Thoracic aorta (tissue), 2 donors: Measurements from ENCODE around the gene ZNF236. TPM values are rescaled to one million over a fixed set of nuclear protein-coding genes. Genes with fewer than 3 reads are reported as not detected.

Experiments
- ATAC-seq: fragments of 150-250 bp; one replicate; pipeline ENCODE4 v1.8.0; 2017; ENCODE audit warnings: low read depth; ENCODE audit not compliant: insufficient number of reproducible peaks, low FRiP score
- DNase-seq: peaks from one replicate; pipeline ENCODE4 v3.0.0-alpha.2; 2020; ENCODE audit warnings: low spot score
- H3K27ac ChIP-seq, 2 donors: fragments of 200-600 bp; sonication (generic); 1 replicate in 1 of 2; 2 replicates in 1 of 2; pipeline ENCODE4 v1.5.1; 2016; ENCODE audit warnings: mild to moderate bottlenecking in 2 of 2, moderate library complexity in 2 of 2
- H3K27me3 ChIP-seq: fragments of 200-600 bp; sonication (generic); replicated peaks from 2 replicates; pipeline ENCODE4 v1.6.0; 2016; ENCODE audit warnings: mild to moderate bottlenecking; ENCODE audit not compliant: insufficient read depth
- H3K36me3 ChIP-seq: fragments of 200-600 bp; sonication (generic); one replicate; pipeline ENCODE4 v1.5.1; 2016
- H3K4me1 ChIP-seq, 2 donors: fragments of 200-600 bp; sonication (generic); 1 replicate in 1 of 2; 2 replicates in 1 of 2; pipeline versions ENCODE4 v1.5.1 to v1.6.0; 2016; ENCODE audit warnings: low read depth in 2 of 2, mild to moderate bottlenecking in 1 of 2; ENCODE audit not compliant: control insufficient read depth in 1 of 2
- H3K4me3 ChIP-seq: fragments of 200-600 bp; sonication (generic); 2 replicates; pipeline ENCODE4 v1.5.1; 2016; ENCODE audit warnings: mild to moderate bottlenecking
- H3K9me3 ChIP-seq: fragments of 200-600 bp; sonication (generic); 2 replicates; pipeline ENCODE4 v1.5.1; 2016
- CTCF ChIP-seq: fragments of 200-600 bp; sonication (generic); IDR thresholded peaks from one replicate; pipeline ENCODE4 v1.5.1; 2019; ENCODE audit warnings: antibody characterized with exemption
- total RNA-seq, 2 donors: library from RNA; depleted of rRNA; stranded (reverse); fragments of >200 nt; gene quantifications; one replicate each; pipeline versions ENCODE4 v1.1.0 to v1.2.3, GENCODE V29; 2016

ZNF236 gene
- total RNA-seq, 2 donors from 2014 or later, result 14.1 to 22.5 TPM

- H3K9me3 ChIP-seq, result no peaks in the 10 kb centered on the region
- DNase-seq (no peak), ATAC-seq (no peak)
- H3K27me3 ChIP-seq, result no peaks in the 10 kb centered on the region
- H3K4me1 ChIP-seq, result no peaks in the 10 kb centered on the region
- H3K36me3 ChIP-seq, result no peaks in the 10 kb centered on the region
- no peak overlapping the region for H3K27ac ChIP-seq
- TF ChIP-seq CTCF, result no peak
- H3K4me3 ChIP-seq, result no peak overlapping the region
These were observed 162.1 kb downstream of the ZNF236 start for GRCh38 chr18:76984193-76985155.

- no peak overlapping the region for H3K4me3 ChIP-seq
- no peak overlapping the region for H3K27ac ChIP-seq
- DNase-seq (no peak), ATAC-seq (no peak)
- H3K4me1 ChIP-seq, result no peaks in the 10 kb centered on the region
- no peaks in the 10 kb centered on the region for H3K27me3 ChIP-seq
- H3K36me3 ChIP-seq, result no peaks in the 10 kb centered on the region
- no peaks in the 10 kb centered on the region for H3K9me3 ChIP-seq
- TF ChIP-seq CTCF, result no peak
These were observed 163.0 kb downstream of the ZNF236 start for GRCh38 chr18:76985156-76985950.

- Histone ChIP-seq H3K27me3 (no peaks in the 10 kb centered on the region), H3K36me3 (no peaks in the 10 kb centered on the region), H3K9me3 (no peaks in the 10 kb centered on the region), H3K4me3 (no peak overlapping the region), H3K4me1 (no peaks in the 10 kb centered on the region), H3K27ac (no peak overlapping the region)
- ATAC-seq (no peak), DNase-seq (no peak)
- TF ChIP-seq CTCF, result no peak
These were observed 163.5 kb downstream of the ZNF236 start for GRCh38 chr18:76985951-76986236.

GRCh38 chr18:76986406-76986805 is 164.0 kb downstream of the ZNF236 start:
- no peaks in the 10 kb centered on the region for H3K4me1 ChIP-seq
- no peak overlapping the region for H3K27ac ChIP-seq
- ATAC-seq (no peak), DNase-seq (no peak)
- no peaks in the 10 kb centered on the region for H3K36me3 ChIP-seq
- no peaks in the 10 kb centered on the region for H3K27me3 ChIP-seq
- H3K9me3 ChIP-seq, result no peaks in the 10 kb centered on the region
- H3K4me3 ChIP-seq, result no peak overlapping the region
- TF ChIP-seq CTCF, result no peak

- no peak for DNase-seq
- H3K27me3 ChIP-seq, result no peaks in the 10 kb centered on the region
- H3K36me3 ChIP-seq, result no peaks in the 10 kb centered on the region
- H3K9me3 ChIP-seq, result no peaks in the 10 kb centered on the region
- H3K27ac ChIP-seq, result peak overlapping the region in 1 of 2 donors; percentile 38
- no peaks in the 10 kb centered on the region for H3K4me1 ChIP-seq
- H3K4me3 ChIP-seq, result peak overlapping the region; percentile 31
- no peak for TF ChIP-seq CTCF
- ATAC-seq, result no peak
These were observed 165.9 kb downstream of the ZNF236 start for GRCh38 chr18:76988031-76988826.
